Suppressor macrophage treated with lipopolysaccharide for 4 hours (primary cell): Measurements from ENCODE around the gene CSNK1G1.
"Not testable (repeated sequence)": the region's sequence is repeated elsewhere in the genome, so short reads cannot be mapped to it uniquely, and the experiment has no call there.

ENCODE experiments used
- DNase-seq: peaks from one replicate; pipeline ENCODE4 v3.0.0-alpha.2; 2020

The CSNK1G1 gene

GRCh38 chr15:64355944-64356709 is at the start of gene CSNK1G1:
Gene CSNK1G1, minus strand, starts transcription at chr15:64356173. Its CDS starts 55,674 bp downstream, at chr15:64300499.
- DNase-seq = peak; percentile 98

- DNase-seq = no peak
Measured at GRCh38 chr15:64400583-64400982, 44.6 kb upstream of the CSNK1G1 start.

- no peak for DNase-seq
Measured at GRCh38 chr15:64398575-64398974, 42.6 kb upstream of the CSNK1G1 start.

- no peak for DNase-seq
Measured at GRCh38 chr15:64396789-64397188, 40.8 kb upstream of the CSNK1G1 start.

- DNase-seq = not testable (repeated sequence)
Measured at GRCh38 chr15:64392471-64392870, 36.5 kb upstream of the CSNK1G1 start.

- peak; percentile 57 for DNase-seq
Measured at GRCh38 chr15:64389036-64389435, 33.1 kb upstream of the CSNK1G1 start.

GRCh38 chr15:64387562-64388168 is 31.7 kb upstream of the CSNK1G1 start, which contains the start of gene TRIP4:
Gene TRIP4, plus strand, starts transcription at chr15:64387836. Its CDS starts 28 bp downstream, at chr15:64387864.
- peak; percentile 97 for DNase-seq

GRCh38 chr15:64386291-64386690 is 30.3 kb upstream of the CSNK1G1 start:
- DNase-seq = no peak

GRCh38 chr15:64383760-64384159 is 27.8 kb upstream of the CSNK1G1 start:
- DNase-seq = no peak

GRCh38 chr15:64381000-64381751 is 25.2 kb upstream of the CSNK1G1 start, which contains the start of gene PCLAF:
Gene PCLAF, minus strand, starts transcription at chr15:64381441. Its CDS starts 70 bp downstream, at chr15:64381371.
- DNase-seq = peak; percentile 93

GRCh38 chr15:64380130-64380870 is 24.3 kb upstream of the CSNK1G1 start:
- not testable (repeated sequence) for DNase-seq

- no peak for DNase-seq
Measured at GRCh38 chr15:64379216-64379960, 23.4 kb upstream of the CSNK1G1 start.

GRCh38 chr15:64373360-64373759 is 17.4 kb upstream of the CSNK1G1 start:
- DNase-seq = no peak

GRCh38 chr15:64371383-64371782 is 15.4 kb upstream of the CSNK1G1 start:
- DNase-seq = not testable (repeated sequence)

GRCh38 chr15:64369078-64369607 is 13.2 kb upstream of the CSNK1G1 start:
- DNase-seq = no peak

- no peak for DNase-seq
Measured at GRCh38 chr15:64361259-64361658, 5.3 kb upstream of the CSNK1G1 start.

- DNase-seq = no peak
Measured at GRCh38 chr15:64356710-64357040, 702 bp upstream of the CSNK1G1 start.

- peak; percentile 25 for DNase-seq
Measured at GRCh38 chr15:64355348-64355943, 527 bp downstream of the CSNK1G1 start.

GRCh38 chr15:64354688-64355344 is 1.2 kb downstream of the CSNK1G1 start:
- no peak for DNase-seq

GRCh38 chr15:64351265-64351664 is 4.7 kb downstream of the CSNK1G1 start:
- no peak for DNase-seq

GRCh38 chr15:64349375-64349774 is 6.6 kb downstream of the CSNK1G1 start:
- DNase-seq = no peak
